Measurements from ENCODE around the gene ANK3. TPM values are rescaled to one million over a fixed set of nuclear protein-coding genes. Genes with fewer than 3 reads are reported as not detected.

ANK3 gene
- polyA plus RNA-seq, 1 experiment: 0.13 TPM

DNA sequence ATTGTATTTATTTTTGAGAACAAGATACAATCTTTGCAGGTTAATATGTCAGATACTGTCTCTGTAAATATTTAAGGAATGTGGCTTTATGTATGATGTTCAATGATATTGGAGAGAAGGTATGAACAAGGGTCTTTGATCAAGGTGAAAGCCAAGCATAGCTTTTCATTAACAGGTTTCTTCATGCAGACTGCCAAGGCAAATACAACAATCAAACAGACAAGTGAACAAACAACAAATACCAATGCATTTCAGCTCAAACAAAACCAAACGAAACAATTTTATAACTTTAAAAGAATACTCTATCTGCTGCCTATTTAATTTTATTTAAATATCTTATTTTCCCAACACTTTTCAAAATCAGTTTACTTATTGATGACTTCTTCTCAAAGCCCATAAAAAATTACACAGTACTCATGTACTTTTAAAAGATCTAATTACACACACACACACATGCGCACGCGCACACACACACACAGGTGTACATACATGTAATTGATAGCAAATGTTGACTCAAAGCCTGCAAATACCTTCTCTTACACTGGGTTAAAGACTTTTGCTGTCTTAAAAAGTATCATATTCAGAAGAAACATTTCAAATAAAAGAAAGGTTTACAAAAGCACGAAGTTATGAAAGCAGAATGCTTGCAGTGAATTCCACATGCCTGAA is 282.2 kb downstream of the ANK3 start:
- TF ChIP-seq, protein P1, sequence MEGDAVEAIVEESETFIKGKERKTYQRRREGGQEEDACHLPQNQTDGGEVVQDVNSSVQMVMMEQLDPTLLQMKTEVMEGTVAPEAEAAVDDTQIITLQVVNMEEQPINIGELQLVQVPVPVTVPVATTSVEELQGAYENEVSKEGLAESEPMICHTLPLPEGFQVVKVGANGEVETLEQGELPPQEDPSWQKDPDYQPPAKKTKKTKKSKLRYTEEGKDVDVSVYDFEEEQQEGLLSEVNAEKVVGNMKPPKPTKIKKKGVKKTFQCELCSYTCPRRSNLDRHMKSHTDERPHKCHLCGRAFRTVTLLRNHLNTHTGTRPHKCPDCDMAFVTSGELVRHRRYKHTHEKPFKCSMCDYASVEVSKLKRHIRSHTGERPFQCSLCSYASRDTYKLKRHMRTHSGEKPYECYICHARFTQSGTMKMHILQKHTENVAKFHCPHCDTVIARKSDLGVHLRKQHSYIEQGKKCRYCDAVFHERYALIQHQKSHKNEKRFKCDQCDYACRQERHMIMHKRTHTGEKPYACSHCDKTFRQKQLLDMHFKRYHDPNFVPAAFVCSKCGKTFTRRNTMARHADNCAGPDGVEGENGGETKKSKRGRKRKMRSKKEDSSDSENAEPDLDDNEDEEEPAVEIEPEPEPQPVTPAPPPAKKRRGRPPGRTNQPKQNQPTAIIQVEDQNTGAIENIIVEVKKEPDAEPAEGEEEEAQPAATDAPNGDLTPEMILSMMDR (IDR thresholded peaks at IDR 0.05; ENCODE audit: insufficient read depth, low read depth, low read length): no peak
- H3K4me3 ChIP-seq (ENCODE audit: low read depth, low read length): no peak overlapping the region
- ChIA-PET POLR2A (no interaction called here), CTCF (no interaction called here)
- no peaks in the 10 kb centered on the region for H3K27me3 ChIP-seq (ENCODE audit: control insufficient read depth, insufficient read depth, low read length)
- H3K36me3 ChIP-seq (ENCODE audit: control insufficient read depth, insufficient read depth, low read length): no peaks in the 10 kb centered on the region
- no peak for DNase-seq (ENCODE audit: low read depth)

DNA sequence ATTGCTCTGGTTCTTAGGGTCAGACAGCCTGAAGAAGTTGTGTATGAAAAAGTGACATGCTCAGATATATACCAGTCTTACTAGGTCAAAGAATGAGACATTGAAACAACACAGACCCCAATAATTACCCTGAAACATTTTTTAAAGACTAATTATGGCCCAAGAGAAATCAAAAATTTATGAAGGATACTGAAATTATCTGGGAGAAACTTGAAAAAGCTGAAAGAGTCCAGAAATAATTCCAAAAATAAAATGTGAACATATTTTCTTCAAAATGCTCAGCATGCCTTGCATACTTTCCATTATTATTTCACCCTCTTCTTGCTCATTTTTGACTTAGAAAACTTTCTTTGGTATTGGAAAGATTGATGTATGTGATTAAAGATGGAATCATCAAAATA is 284.4 kb downstream of the ANK3 start:
- POLR2A ChIA-PET: interaction anchor here (0.7 kb wide), 1 partner anchor 10 kb away, joined by 3 read pairs; no protein-coding TSS in a partner anchor
- Histone ChIP-seq H3K4me3 (ENCODE audit: low read depth, low read length) (no peak overlapping the region), H3K27me3 (ENCODE audit: control insufficient read depth, insufficient read depth, low read length) (no peaks in the 10 kb centered on the region), H3K36me3 (ENCODE audit: control insufficient read depth, insufficient read depth, low read length) (no peaks in the 10 kb centered on the region)
- DNase-seq (ENCODE audit: low read depth): no peak
- TF ChIP-seq, protein P1 (IDR thresholded peaks at IDR 0.05; ENCODE audit: insufficient read depth, low read depth, low read length): no peak
- CTCF ChIA-PET: interaction anchor here (0.6 to 1.0 kb wide), 4 partner anchors 12 to 103 kb away, joined by 3 to 4 read pairs (median 3); no protein-coding TSS in a partner anchor

DNA sequence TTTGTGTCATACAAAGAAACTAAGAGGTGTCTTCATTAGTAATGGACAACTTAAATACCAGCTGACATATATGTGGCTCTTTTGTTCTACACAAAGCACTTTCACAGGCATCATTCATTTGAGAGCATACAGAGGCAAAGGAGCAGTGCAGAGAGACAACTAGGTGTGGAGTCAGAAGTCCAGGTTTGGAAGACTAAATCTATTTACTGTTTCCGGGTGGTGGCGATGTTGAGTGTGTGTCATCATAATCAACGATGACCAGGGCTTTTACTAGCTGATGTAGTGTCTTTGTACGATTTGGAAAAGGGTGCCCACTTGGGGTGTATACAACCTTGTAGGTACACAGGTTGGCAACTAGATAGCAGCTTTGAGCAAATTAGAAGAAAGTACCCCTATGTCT is 287.9 kb downstream of the ANK3 start:
- Histone ChIP-seq H3K27me3 (ENCODE audit: control insufficient read depth, insufficient read depth, low read length) (no peaks in the 10 kb centered on the region), H3K4me3 (ENCODE audit: low read depth, low read length) (no peak overlapping the region), H3K36me3 (ENCODE audit: control insufficient read depth, insufficient read depth, low read length) (no peaks in the 10 kb centered on the region)
- TF ChIP-seq, protein P1 (IDR thresholded peaks at IDR 0.05; ENCODE audit: insufficient read depth, low read depth, low read length): no peak
- DNase-seq (ENCODE audit: low read depth): no peak
- CTCF ChIA-PET: interaction anchor here (1.1 to 10.3 kb wide), 7 partner anchors 8 to 339 kb away, joined by 3 to 116 read pairs (median 6); no protein-coding TSS in a partner anchor
- POLR2A ChIA-PET: no interaction called here

DNA sequence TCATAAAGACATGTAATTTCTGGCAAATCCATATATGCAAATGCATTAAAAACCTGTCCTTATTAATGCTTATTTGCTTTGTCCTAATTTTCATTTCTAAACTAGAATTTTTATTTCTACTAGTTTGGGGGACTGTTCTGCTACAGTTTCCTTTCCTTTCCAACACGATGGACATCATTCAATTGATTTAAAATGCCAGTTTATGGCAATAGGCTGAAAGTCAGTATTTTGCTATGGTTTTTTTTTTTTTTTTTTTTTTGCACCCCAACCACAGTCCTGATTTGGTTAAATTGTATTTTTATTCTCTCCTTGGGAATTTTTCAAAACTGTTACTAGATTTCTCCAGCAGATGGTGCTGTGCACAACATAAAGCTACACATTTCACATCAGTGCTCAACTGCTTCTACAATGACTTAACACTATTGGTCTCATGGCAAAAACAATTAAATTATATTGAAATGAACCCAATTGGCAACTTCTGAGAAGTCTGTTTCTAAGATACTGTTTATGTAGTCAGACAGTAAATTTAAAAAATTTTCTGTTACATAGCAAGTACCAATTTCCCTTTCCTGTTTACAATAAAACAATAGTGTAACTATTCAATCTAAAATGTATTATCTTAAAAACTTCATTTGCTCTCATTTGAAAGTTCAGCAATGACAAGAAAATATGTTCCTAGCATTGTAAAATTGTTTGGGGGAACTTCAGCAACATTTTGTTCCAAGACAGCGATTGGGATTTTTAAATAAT is 289.5 kb downstream of the ANK3 start:
- Histone ChIP-seq H3K27me3 (ENCODE audit: control insufficient read depth, insufficient read depth, low read length) (no peaks in the 10 kb centered on the region), H3K4me3 (ENCODE audit: low read depth, low read length) (no peak overlapping the region), H3K36me3 (ENCODE audit: control insufficient read depth, insufficient read depth, low read length) (no peaks in the 10 kb centered on the region)
- TF ChIP-seq, protein P1 (IDR thresholded peaks at IDR 0.05; ENCODE audit: insufficient read depth, low read depth, low read length): peak; percentile 52
- ChIA-PET CTCF (interaction anchor here (0.6 to 10.3 kb wide), 10 partner anchors 23 to 551 kb away, joined by 3 to 116 read pairs (median 3); no protein-coding TSS in a partner anchor), POLR2A (interaction anchor here (0.7 kb wide), 1 partner anchor 493 kb away, joined by 11 read pairs; no protein-coding TSS in a partner anchor)
- peak; percentile 9 for DNase-seq (ENCODE audit: low read depth)

All from BJ (cell line).